HL-60 (cell line): Measurements from ENCODE around the gene MBD5.
"Not testable (repeated sequence)": the region's sequence is repeated elsewhere in the genome, so short reads cannot be mapped to it uniquely, and the experiment has no call there.

Experiments used
- GABPA ChIP-seq: IDR thresholded peaks from 2 replicates; pipeline ENCODE4 v1.6.1; 2012; ENCODE audit warnings: low read depth
- POLR2AphosphoS5 ChIP-seq: IDR thresholded peaks from 2 replicates; pipeline ENCODE4 v1.6.1; 2012; ENCODE audit warnings: low read depth
- TF ChIP-seq, protein P1 (sequence below): IDR thresholded peaks from one replicate; pipeline ENCODE4 v1.5.1; 2011; ENCODE audit warnings: low read length, control low read depth, inconsistent platforms; ENCODE audit not compliant: insufficient read depth

DNA sequence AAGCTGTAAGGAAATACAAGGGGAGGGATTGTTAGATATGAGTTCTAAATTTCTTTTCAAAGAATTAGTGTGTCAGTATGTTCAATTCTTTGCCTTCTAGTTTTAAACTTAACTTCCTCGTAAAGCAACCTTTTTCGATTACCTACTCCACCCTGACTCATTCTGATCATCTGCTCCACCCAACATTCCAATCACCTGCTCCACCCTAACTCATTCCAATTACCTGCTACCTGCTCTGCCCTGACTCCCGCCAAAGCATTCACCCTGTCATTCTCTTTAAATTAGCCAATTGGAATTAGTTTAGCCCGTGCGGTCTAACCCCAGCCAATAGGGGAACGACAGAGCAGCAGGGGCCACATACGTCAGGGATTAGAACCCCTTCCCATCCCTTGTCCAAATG is 12.5 kb upstream of the MBD5 start:
- TF ChIP-seq, protein P1, sequence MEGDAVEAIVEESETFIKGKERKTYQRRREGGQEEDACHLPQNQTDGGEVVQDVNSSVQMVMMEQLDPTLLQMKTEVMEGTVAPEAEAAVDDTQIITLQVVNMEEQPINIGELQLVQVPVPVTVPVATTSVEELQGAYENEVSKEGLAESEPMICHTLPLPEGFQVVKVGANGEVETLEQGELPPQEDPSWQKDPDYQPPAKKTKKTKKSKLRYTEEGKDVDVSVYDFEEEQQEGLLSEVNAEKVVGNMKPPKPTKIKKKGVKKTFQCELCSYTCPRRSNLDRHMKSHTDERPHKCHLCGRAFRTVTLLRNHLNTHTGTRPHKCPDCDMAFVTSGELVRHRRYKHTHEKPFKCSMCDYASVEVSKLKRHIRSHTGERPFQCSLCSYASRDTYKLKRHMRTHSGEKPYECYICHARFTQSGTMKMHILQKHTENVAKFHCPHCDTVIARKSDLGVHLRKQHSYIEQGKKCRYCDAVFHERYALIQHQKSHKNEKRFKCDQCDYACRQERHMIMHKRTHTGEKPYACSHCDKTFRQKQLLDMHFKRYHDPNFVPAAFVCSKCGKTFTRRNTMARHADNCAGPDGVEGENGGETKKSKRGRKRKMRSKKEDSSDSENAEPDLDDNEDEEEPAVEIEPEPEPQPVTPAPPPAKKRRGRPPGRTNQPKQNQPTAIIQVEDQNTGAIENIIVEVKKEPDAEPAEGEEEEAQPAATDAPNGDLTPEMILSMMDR: not testable (repeated sequence)
- not testable (repeated sequence) for TF ChIP-seq POLR2AphosphoS5, GABPA
